Activated naive CD4-positive, alpha-beta T cell treated with anti-CD3 and anti-CD28 coated beads for 36 hours (primary cell): ENCODE results near the gene ZNF710. TPM values are rescaled to one million over a fixed set of nuclear protein-coding genes. Genes with fewer than 3 reads are reported as not detected.
"Not testable (repeated sequence)": the region's sequence is repeated elsewhere in the genome, so short reads cannot be mapped to it uniquely, and the experiment has no call there.

Source experiments
- CTCF ChIA-PET: fragments of 350-600 bp; sonication (Branson Sonifier 250); formaldehyde crosslinking; loops from one replicate; lab custom pipeline; 2021; ENCODE audit warnings: antibody characterized with exemption; lab: Charles Lee
- DNase-seq: peaks from one replicate; pipeline ENCODE4 v3.0.0-alpha.2; 2020
- H3K27ac Mint-ChIP-seq: one replicate; pipeline ENCODE4 v1.8.0; 2021; ENCODE audit warnings: mild to moderate bottlenecking, mixed read lengths
- H3K27me3 Mint-ChIP-seq: one replicate; pipeline ENCODE4 v1.8.0; 2021; ENCODE audit warnings: low read depth, mixed read lengths
- H3K36me3 Mint-ChIP-seq: one replicate; pipeline ENCODE4 v1.8.0; 2021; ENCODE audit warnings: low read depth, mixed read lengths
- H3K4me1 Mint-ChIP-seq: one replicate; pipeline ENCODE4 v1.8.0; 2021; ENCODE audit warnings: low read depth, mixed read lengths
- H3K4me3 Mint-ChIP-seq: one replicate; pipeline ENCODE4 v1.8.0; 2021; ENCODE audit warnings: mild to moderate bottlenecking, moderate library complexity, mixed read lengths
- H3K9me3 Mint-ChIP-seq: one replicate; pipeline ENCODE4 v1.8.0; 2021; ENCODE audit warnings: mixed read lengths
- intact Hi-C: fragments of 100-400 bp; cut with micrococcal nuclease; formaldehyde crosslinking; loops from one replicate; pipeline ENCODE4 v1.15.1; 2023
- total RNA-seq, 2 experiments: library from RNA; stranded (reverse); gene quantifications; one replicate each; pipeline ENCODE4 v1.2.3, GENCODE V29; 2021

The ZNF710 gene
- total RNA-seq, 2 experiments from 2014 or later = 17.3 to 19.8 TPM

GRCh38 chr15:90070623-90071022 is 69.5 kb downstream of the ZNF710 start:
- CTCF ChIA-PET = interaction anchor here (0.6 to 7.0 kb wide), 24 partner anchors 9 to 311 kb away, joined by 3 to 60 read pairs (median 4); no protein-coding TSS in a partner anchor
- not testable (repeated sequence) for H3K4me1 Mint-ChIP-seq, H3K4me3 Mint-ChIP-seq, DNase-seq, H3K27ac Mint-ChIP-seq, H3K9me3 Mint-ChIP-seq, H3K27me3 Mint-ChIP-seq, H3K36me3 Mint-ChIP-seq
- intact Hi-C loops = loop anchor here (1.0 to 5.0 kb wide), 6 partner anchors 16 to 328 kb away; no protein-coding TSS in a partner anchor

GRCh38 chr15:90071220-90071807 is 70.2 kb downstream of the ZNF710 start:
- no peak overlapping the region for H3K27ac Mint-ChIP-seq
- intact Hi-C loops = loop anchor here (1.0 to 5.0 kb wide), 6 partner anchors 15 to 329 kb away; no protein-coding TSS in a partner anchor

GRCh38 chr15:90072978-90073640 is 72.0 kb downstream of the ZNF710 start:
- CTCF ChIA-PET = interaction anchor here (0.7 to 7.0 kb wide), 3 partner anchors 174 to 332 kb away, joined by 3 to 60 read pairs (median 5); no protein-coding TSS in a partner anchor
- Mint-ChIP-seq H3K27ac (no peak overlapping the region), H3K4me3 (no peak overlapping the region), H3K36me3 (peaks cover 3% of the 10 kb centered on the region), H3K9me3 (no peaks in the 10 kb centered on the region), H3K4me1 (peaks cover 12% of the 10 kb centered on the region), H3K27me3 (no peaks in the 10 kb centered on the region)
- DNase-seq = no peak
- intact Hi-C loops = loop anchor here (5.0 kb wide), 1 partner anchor 331 kb away; no protein-coding TSS in a partner anchor

More at GRCh38 chr15:90071220-90071807, 70.2 kb downstream of the ZNF710 start:
- Mint-ChIP-seq H3K4me1 (peaks cover 12% of the 10 kb centered on the region), H3K36me3 (peaks cover 4% of the 10 kb centered on the region), H3K9me3 (no peaks in the 10 kb centered on the region), H3K4me3 (no peak overlapping the region), H3K27me3 (no peaks in the 10 kb centered on the region)
- CTCF ChIA-PET = interaction anchor here (0.6 to 7.0 kb wide), 33 partner anchors 9 to 330 kb away, joined by 3 to 60 read pairs (median 4); no protein-coding TSS in a partner anchor
- DNase-seq = peak; percentile 92

GRCh38 chr15:90074023-90074422 is 72.9 kb downstream of the ZNF710 start:
- Mint-ChIP-seq H3K27ac (no peak overlapping the region), H3K4me3 (no peak overlapping the region), H3K9me3 (no peaks in the 10 kb centered on the region), H3K36me3 (peaks cover 7% of the 10 kb centered on the region), H3K4me1 (peaks cover 12% of the 10 kb centered on the region), H3K27me3 (no peaks in the 10 kb centered on the region)
- intact Hi-C loops = loop anchor here (5.0 kb wide), 1 partner anchor 332 kb away; no protein-coding TSS in a partner anchor
- DNase-seq = no peak
- CTCF ChIA-PET = interaction anchor here (0.7 to 7.0 kb wide), 2 partner anchors 175 to 312 kb away, joined by 3 to 60 read pairs; no protein-coding TSS in a partner anchor

- Mint-ChIP-seq H3K27me3 (no peaks in the 10 kb centered on the region), H3K36me3 (peaks cover 5% of the 10 kb centered on the region), H3K4me3 (no peak overlapping the region), H3K9me3 (no peaks in the 10 kb centered on the region), H3K4me1 (peaks cover 12% of the 10 kb centered on the region), H3K27ac (no peak overlapping the region)
- intact Hi-C loops = loop anchor here (5.0 kb wide), 1 partner anchor 333 kb away; no protein-coding TSS in a partner anchor
- no peak for DNase-seq
- CTCF ChIA-PET = interaction anchor here (0.6 to 7.0 kb wide), 4 partner anchors 13 to 250 kb away, joined by 3 to 60 read pairs (median 5); no protein-coding TSS in a partner anchor
These were observed 73.8 kb downstream of the ZNF710 start for GRCh38 chr15:90074916-90075315.

- CTCF ChIA-PET = interaction anchor here (0.6 to 7.0 kb wide), 5 partner anchors 10 to 250 kb away, joined by 3 to 60 read pairs (median 3); no protein-coding TSS in a partner anchor
- peaks cover 5% of the 10 kb centered on the region for H3K36me3 Mint-ChIP-seq
These were observed 74.5 kb downstream of the ZNF710 start for GRCh38 chr15:90075420-90076289.

GRCh38 chr15:90076716-90077115 is 75.6 kb downstream of the ZNF710 start:
- intact Hi-C loops = no loop called here
- Mint-ChIP-seq H3K4me1 (peaks cover 7% of the 10 kb centered on the region), H3K27ac (no peak overlapping the region), H3K27me3 (no peaks in the 10 kb centered on the region), H3K9me3 (no peaks in the 10 kb centered on the region), H3K36me3 (peaks cover 5% of the 10 kb centered on the region), H3K4me3 (no peak overlapping the region)
- CTCF ChIA-PET = interaction anchor here (0.7 kb wide), 1 partner anchor 9 kb away, joined by 3 read pairs; no protein-coding TSS in a partner anchor
- DNase-seq = no peak

More at GRCh38 chr15:90075420-90076289, 74.5 kb downstream of the ZNF710 start:
- H3K9me3 Mint-ChIP-seq = no peaks in the 10 kb centered on the region
- H3K4me1 Mint-ChIP-seq = peaks cover 11% of the 10 kb centered on the region
- H3K4me3 Mint-ChIP-seq = no peak overlapping the region
- peak; percentile 50 for DNase-seq
- H3K27me3 Mint-ChIP-seq = no peaks in the 10 kb centered on the region
- peak overlapping the region; percentile 37 for H3K27ac Mint-ChIP-seq
- intact Hi-C loops = no loop called here

GRCh38 chr15:90078965-90079364 is 77.8 kb downstream of the ZNF710 start:
- intact Hi-C loops = no loop called here
- CTCF ChIA-PET = interaction anchor here (1.5 to 2.1 kb wide), 2 partner anchors 8 to 159 kb away, joined by 4 to 7 read pairs; no protein-coding TSS in a partner anchor
- Mint-ChIP-seq H3K36me3 (peaks cover 14% of the 10 kb centered on the region), H3K4me1 (peaks cover 7% of the 10 kb centered on the region), H3K4me3 (no peak overlapping the region), H3K27ac (no peak overlapping the region), H3K27me3 (no peaks in the 10 kb centered on the region), H3K9me3 (no peaks in the 10 kb centered on the region)
- no peak for DNase-seq

GRCh38 chr15:90079619-90080457 is 78.7 kb downstream of the ZNF710 start:
- no peaks in the 10 kb centered on the region for H3K9me3 Mint-ChIP-seq
- H3K4me3 Mint-ChIP-seq = no peak overlapping the region
- no peaks in the 10 kb centered on the region for H3K27me3 Mint-ChIP-seq
- H3K4me1 Mint-ChIP-seq = peaks cover 7% of the 10 kb centered on the region
- no peak for DNase-seq
- CTCF ChIA-PET = interaction anchor here (0.5 to 2.1 kb wide), 4 partner anchors 9 to 340 kb away, joined by 3 to 7 read pairs (median 4); no protein-coding TSS in a partner anchor
- intact Hi-C loops = no loop called here
- peaks cover 14% of the 10 kb centered on the region for H3K36me3 Mint-ChIP-seq
- H3K27ac Mint-ChIP-seq = no peak overlapping the region

GRCh38 chr15:90080458-90080755 is 79.3 kb downstream of the ZNF710 start:
- DNase-seq = no peak
- H3K27me3 Mint-ChIP-seq = no peaks in the 10 kb centered on the region
- intact Hi-C loops = no loop called here
- H3K27ac Mint-ChIP-seq = no peak overlapping the region
- CTCF ChIA-PET = interaction anchor here (0.5 to 2.1 kb wide), 4 partner anchors 9 to 340 kb away, joined by 3 to 7 read pairs (median 4); no protein-coding TSS in a partner anchor
- peaks cover 14% of the 10 kb centered on the region for H3K36me3 Mint-ChIP-seq
- no peaks in the 10 kb centered on the region for H3K9me3 Mint-ChIP-seq
- no peak overlapping the region for H3K4me3 Mint-ChIP-seq
- H3K4me1 Mint-ChIP-seq = peaks cover 7% of the 10 kb centered on the region
